CD4-positive, alpha-beta T cell treated with Interleukin-10 for 1 hour (primary cell): ENCODE measurements around the gene GPR137B.
"Not testable (repeated sequence)": the region's sequence is repeated elsewhere in the genome, so short reads cannot be mapped to it uniquely, and the experiment has no call there.

ENCODE experiments used
- DNase-seq: peaks from one replicate; pipeline ENCODE4 v3.0.0-alpha.2; 2020

GPR137B gene

GRCh38 chr1:236144446-236145150 is 2.3 kb downstream of the GPR137B start:
- no peak for DNase-seq

DNA sequence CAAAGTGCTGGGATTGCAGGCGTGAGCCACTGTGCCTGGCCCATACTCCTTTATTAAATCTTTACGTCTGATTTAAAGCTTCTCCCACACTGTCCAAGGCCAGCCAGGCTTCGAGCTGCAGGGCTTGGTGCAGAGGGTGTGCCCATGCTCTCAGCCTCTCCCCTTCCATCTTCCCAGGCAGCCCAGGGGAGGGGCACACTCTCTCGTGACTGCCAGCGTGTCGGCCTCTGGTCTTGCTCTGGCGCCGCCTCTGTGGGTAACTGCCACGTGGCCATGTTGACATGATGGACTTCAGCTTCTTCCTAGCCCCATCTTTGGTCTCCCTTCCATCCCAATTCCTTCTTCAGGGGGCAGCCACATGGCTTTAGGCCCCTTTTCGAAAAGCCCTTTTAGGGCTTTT is 4.7 kb downstream of the GPR137B start:
- no peak for DNase-seq

- DNase-seq: no peak
Measured at GRCh38 chr1:236147521-236148469, 5.5 kb downstream of the GPR137B start.

GRCh38 chr1:236148470-236148845 is 6.1 kb downstream of the GPR137B start:
- no peak for DNase-seq

GRCh38 chr1:236149003-236149595 is 6.8 kb downstream of the GPR137B start:
- no peak for DNase-seq

DNA sequence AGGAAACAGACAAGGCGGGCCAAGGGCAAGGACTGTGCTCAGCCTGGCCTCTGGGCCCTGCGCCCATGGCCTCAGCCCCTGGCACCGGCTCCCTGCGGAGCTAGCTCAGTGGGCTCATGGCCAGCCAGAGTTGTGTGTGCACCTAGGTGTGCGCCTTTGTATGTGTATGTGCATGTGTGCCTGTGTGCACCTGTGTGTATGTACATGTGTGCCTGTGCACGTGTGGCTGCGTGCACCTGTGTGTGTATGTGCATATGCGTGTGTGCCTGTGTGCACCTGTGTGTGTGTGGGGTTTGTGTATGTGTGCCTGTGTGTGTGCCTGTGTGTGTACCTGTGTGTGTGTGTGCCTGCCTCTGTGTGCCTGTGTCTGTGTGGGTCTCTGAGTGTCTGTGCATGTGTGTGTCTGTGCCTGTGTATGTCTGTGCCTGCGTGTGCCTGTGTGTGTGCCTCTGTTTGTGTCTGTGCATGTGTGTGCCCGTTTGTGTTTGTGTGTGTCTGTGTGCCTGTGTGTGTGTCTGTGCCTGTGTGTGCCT is 7.4 kb downstream of the GPR137B start:
- no peak for DNase-seq

DNA sequence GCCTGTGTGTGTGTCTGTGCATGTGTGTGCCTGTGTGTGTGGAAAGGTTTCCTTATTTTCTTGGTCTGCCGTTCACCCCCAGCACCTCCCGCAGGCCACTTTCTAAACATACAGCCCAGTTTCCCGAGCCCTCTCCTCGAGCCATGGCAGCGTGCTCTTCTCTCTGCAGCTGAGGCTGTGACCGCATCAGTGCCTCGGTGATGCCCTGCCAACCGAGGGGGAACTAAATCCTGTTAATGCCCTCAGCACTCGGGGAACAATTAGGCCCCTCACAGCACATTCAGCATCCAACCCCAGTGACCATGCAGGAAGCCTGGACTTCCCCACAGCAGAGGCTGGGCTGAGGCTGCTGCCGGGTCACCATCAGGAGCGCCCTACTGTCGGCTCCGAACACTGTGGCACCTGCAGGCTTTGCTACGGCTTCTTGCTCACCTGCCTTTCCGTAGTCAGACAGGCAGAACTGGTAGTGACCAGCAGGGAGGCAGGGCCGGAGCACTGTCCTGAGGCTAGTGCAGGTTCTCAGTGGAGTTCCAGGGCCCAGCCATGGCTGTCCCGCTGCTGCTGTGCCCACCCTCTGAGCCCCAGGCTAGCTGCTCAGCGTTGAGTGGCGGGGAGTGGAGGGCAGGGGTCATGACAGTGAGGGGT is 8.1 kb downstream of the GPR137B start:
- DNase-seq: no peak

- DNase-seq: no peak
Measured at GRCh38 chr1:236150986-236151385, 8.6 kb downstream of the GPR137B start.

DNA sequence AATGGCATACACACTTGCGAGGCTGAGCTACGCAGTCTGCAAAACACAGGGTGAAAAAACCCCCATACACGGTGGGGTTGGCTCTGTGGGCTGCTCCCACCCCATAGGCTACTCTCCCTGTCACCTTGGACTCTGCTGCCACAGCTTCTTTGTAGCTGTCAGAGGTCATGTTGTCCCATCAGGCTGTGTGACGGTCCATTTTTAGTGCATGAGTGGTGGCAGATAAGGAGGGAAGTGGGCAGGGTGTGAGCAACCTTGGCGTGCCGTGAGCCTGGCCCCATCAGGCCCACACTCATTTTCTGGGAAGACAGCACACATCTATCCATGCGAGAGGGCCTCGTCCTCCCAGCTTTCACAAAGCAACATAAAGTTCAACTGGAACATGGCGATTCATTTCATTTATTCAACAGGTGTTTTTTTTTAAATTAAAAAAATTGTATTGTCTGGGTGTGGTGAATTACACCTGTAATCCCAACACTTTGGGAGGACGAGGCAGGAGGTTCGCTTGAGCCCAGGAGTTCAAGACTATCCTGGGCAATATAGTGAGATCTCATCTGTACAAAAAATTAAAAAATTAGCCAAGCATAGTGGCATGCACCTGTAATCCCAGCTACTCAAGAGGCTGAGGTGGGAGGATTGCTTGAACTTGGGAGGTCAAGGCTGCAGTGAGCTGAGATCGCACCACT is 9.5 kb downstream of the GPR137B start:
- DNase-seq: no peak

- DNase-seq: no peak
Measured at GRCh38 chr1:236154126-236154525, 11.8 kb downstream of the GPR137B start.

DNA sequence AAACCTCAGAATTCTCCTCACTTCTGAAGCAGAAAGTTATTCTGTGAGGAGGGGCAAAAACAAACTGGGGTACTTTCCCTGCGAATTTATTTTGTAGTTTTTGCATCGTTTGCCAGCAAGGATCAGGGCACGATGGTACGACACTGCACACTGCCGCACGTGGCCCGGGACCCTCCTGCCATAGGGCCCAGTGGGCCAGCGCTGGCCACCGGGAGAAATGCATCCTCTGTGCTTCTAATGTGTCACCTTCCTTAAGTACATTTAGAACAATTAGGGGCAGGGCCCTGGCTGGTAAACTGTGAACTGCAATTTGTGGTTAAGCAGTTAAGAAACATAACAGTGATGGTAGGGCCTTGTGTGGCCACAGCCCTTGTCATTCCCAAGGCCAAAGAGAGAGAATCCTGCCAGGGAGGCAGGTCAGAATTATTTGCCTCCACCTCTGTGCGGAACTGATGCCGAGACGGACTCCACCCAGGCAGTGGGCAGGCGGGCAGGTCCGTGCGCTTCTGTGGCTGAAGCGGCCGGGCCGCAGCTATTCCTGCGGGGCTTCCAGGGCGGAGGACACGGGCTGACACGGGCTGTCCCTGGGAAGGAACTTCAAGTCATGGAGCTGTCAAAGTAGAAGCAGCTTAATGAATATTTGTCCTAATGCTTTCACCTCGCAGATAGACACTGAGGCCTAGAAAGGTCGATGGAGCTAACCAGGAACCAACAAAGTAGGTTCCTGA is 12.5 kb downstream of the GPR137B start:
- DNase-seq: no peak

GRCh38 chr1:236155399-236155767 is 13.0 kb downstream of the GPR137B start:
- no peak for DNase-seq

DNA sequence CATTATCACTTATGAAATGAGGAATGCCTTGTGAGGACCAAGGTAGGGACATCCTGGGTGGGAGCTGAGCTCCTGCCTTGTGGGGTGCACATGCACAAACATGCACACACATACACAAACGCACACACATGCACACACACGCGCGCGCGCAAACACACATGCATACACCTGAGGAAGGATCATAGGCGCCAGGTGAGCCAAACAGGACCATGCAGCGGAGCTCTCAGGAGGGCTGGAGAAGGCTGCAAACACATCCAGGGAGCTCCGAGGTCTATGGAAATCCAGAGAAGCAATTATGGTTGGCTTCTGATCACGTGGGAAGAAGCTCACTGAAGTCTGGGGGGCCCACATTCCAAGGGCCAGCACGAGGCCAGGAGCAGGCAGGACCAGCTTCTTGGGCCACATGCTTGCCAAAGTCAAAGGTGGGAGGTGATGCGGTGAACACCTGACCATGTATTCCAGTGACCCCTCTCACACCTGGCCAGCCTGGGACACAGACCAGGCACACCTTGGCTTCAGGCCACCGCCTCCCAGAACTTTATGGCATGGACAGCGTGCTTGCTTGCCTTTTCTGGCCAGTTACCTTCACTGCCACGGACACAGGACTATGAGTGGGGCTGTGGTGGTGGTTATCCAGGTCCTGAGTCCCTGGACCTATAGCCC is 13.6 kb downstream of the GPR137B start:
- DNase-seq: no peak

GRCh38 chr1:236156512-236157208 is 14.3 kb downstream of the GPR137B start:
- peak; percentile 67 for DNase-seq

DNA sequence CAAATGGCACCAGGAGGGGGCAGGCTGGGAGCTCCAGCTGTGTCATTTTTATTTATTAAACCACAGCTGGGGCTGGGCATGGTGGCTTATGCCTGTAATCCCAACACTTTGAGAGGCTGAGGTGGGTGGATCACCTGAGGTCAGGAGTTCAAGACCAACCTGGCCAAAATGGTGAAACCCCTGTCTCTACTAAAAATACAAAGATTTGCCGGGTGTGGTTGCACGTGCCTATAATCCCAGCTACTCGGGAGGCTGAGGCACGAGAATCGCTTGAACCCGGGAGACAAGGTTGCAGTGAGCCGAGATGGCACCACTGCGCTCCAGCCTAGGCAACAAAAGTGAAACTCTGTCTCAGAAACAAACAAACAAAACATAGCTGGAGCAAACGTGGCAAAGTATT is 15.7 kb downstream of the GPR137B start:
- DNase-seq: not testable (repeated sequence)

- DNase-seq: no peak
Measured at GRCh38 chr1:236158719-236159118, 16.4 kb downstream of the GPR137B start.

GRCh38 chr1:236159704-236160539 is 17.6 kb downstream of the GPR137B start:
- peak; percentile 35 for DNase-seq

DNA sequence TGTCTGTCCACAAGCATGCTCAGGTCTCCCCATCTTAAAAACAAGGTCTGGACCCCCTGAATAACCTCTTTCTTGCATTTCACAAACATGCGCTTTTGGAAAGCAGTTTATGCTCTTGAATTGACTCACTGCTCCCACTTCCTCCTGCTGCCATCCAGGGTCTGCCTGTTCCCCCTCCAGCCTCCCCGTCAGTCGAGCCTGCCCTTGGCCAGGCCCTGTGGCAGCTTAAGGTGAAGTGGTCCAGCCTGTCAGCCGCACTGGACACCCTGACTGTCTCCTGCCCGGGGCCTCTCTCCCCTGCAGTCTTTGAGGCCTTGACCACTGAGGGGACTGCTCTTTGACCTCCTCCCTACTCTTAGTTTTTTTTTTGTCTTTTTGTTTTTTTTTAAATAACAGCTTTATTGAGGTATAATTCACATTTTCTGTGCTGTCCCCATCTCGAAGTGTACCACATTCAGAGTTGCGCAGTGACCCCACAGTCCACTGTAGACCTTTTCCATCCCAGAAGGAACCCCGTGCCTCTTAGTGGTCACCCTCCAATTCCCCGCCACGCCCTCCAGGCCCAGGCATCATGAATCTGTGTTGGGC is 18.3 kb downstream of the GPR137B start:
- no peak for DNase-seq

GRCh38 chr1:236161230-236161629 is 18.9 kb downstream of the GPR137B start:
- peak; percentile 26 for DNase-seq
